Activated CD8-positive, alpha-beta memory T cell treated with anti-CD3 and anti-CD28 coated beads, Interleukin-2, amount 10 ng/mL, durations not matched to agents 7 days and 5 days (primary cell): ENCODE results near the gene SRMS. TPM values are rescaled to one million over a fixed set of nuclear protein-coding genes. Genes with fewer than 3 reads are reported as not detected.

Experiments
- ATAC-seq: fragments of 150-1000 bp; cut with Tn5 transposase; one replicate; pipeline ENCODE4 v1.10.0; 2021; ENCODE audit warnings: moderate library complexity
- CTCF ChIA-PET: fragments of 350-600 bp; sonication (Branson Sonifier 250); formaldehyde crosslinking; loops from one replicate; lab custom pipeline; 2021; ENCODE audit warnings: antibody characterized with exemption; lab: Charles Lee
- DNase-seq: peaks from one replicate; pipeline ENCODE4 v3.0.0-alpha.2; 2020
- H3K27ac Mint-ChIP-seq: one replicate; pipeline ENCODE4 v1.8.0; 2021; ENCODE audit warnings: mild to moderate bottlenecking, mixed read lengths
- H3K27me3 Mint-ChIP-seq: one replicate; pipeline ENCODE4 v1.8.0; 2021; ENCODE audit warnings: mixed read lengths
- H3K36me3 Mint-ChIP-seq: one replicate; pipeline ENCODE4 v1.8.0; 2021; ENCODE audit warnings: mild to moderate bottlenecking, mixed read lengths
- H3K4me1 Mint-ChIP-seq: one replicate; pipeline ENCODE4 v1.8.0; 2021; ENCODE audit warnings: mixed read lengths
- H3K4me3 Mint-ChIP-seq: one replicate; pipeline ENCODE4 v1.8.0; 2021; ENCODE audit warnings: mild to moderate bottlenecking, moderate library complexity, mixed read lengths
- H3K9me3 Mint-ChIP-seq: one replicate; pipeline ENCODE4 v1.8.0; 2022; ENCODE audit warnings: low read depth, mixed read lengths
- total RNA-seq, 2 experiments: library from RNA; stranded (reverse); gene quantifications; one replicate each; pipeline ENCODE4 v1.2.3, GENCODE V29; 2021

SRMS gene
- total RNA-seq, 2 experiments from 2014 or later, result not detected

DNA sequence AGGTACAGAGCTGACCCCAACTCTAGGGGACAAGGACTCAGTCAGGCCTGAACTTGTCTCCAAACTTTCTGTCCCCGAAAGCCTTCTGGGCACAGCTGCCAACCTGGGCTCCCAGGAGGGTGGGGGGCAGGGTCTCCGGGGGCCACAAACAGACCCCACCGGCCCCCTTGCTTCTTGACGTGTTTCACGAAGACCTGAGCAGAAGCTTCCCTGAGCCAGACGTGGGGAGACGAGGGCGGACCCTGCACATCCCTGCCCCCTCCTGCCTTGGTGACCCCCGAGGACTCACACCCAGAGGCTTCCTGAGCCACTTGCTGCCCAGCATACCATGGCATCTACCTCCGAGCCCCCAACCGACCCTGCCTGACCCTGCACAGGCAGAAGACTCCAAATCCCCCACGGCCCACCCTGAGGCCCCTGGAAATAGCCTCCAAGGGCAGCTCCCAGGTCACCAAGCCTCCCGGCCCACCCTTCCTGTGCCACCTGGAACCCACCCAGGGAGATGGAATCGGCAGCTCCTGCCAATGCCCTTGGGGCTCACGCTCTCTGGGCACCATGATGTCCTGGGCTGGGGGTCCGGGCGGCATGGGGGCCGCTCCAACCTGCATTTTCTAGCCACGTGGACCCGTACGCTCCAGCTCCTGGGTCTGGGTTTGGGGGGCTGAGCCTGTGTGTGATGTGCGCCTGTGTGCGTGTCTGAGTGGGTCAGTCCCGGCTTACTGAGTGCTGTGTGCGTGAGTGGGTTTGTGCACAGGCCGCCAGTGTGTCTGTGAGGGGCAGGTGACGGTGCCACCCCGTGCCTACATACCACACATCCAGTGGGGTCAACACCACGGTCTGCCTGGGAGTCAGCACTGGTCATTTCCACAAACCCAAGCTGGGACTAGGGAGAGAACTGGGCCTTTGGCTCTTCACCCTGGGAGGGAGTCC lies 7.8 kb downstream of the SRMS start:
- H3K4me3 Mint-ChIP-seq, result no peak overlapping the region
- DNase-seq, result no peak
- peaks cover under 1% of the 10 kb centered on the region for H3K27me3 Mint-ChIP-seq
- H3K36me3 Mint-ChIP-seq, result no peaks in the 10 kb centered on the region
- H3K4me1 Mint-ChIP-seq, result peaks cover 16% of the 10 kb centered on the region
- no peaks in the 10 kb centered on the region for H3K9me3 Mint-ChIP-seq
- ATAC-seq, result no peak
- no peak overlapping the region for H3K27ac Mint-ChIP-seq
- CTCF ChIA-PET, result interaction anchor here (1.2 to 4.1 kb wide), 7 partner anchors 12 to 434 kb away, joined by 3 to 34 read pairs (median 10); partner anchors contain the start of genes PPDPF, RTEL1 and TPD52L2

DNA sequence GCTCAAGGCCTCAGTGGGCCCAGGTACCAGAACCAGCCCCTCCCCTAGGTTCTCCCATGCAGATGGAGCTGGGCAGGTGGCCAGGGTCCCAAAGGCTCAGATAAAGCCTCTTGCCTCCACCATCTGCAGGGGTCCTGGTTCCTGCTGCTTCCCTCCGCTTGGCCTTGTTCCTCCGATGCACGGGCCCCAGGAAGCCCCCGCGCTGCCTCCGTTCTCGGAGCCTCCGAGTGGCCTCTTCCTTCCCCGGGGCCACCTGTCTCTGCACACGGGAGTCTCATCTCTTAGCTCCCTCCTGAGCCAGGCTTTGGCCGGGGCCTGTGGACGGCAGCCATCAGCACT lies 8.5 kb downstream of the SRMS start:
- DNase-seq, result no peak

DNA sequence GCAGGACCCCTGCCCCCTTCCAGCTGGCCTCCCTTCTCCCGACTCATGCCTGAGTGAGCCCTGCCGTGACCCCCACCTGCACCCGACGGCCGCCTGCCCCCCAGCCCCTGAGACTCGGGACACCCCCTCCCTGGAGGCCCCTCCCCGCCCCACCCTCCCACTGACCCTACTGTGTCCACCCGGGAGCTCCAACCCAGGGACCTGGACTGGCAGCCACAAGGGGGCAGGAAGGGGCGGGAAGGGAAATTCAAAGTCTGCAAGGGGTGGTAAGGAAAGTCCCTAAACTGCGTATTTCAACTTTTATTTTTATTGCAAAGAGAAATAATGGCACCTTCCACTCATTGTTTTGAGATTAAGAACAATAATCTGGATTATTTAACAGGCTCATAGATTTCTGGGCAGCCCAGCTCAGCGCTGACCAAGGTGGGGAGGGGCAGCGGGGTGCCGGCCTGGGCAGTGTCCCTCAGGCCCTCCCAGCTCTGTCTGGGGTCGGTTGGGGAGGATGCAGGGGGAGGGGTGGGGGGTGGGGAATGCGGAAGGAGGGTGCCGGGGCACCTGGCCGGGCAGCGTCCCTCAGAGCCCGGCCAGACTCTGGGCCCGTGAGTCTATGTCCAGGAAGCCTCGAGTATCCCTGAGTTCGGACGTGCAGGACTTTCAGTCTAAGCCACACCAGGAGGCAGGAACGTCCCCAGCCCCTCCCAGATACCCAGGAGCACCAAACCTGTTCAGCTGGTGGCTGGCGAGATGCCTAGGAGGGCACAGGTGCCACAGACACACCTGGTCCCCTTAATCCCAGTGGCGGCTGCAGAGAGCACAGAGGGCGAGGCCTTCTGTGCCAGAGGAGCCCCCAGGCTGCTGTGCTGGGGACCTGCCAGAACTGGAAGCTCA lies 9.1 kb downstream of the SRMS start:
- Mint-ChIP-seq H3K36me3 (no peaks in the 10 kb centered on the region), H3K4me3 (peak overlapping the region; percentile 51), H3K4me1 (peaks cover 16% of the 10 kb centered on the region), H3K27ac (peak overlapping the region; percentile 83), H3K27me3 (no peaks in the 10 kb centered on the region), H3K9me3 (no peaks in the 10 kb centered on the region)
- DNase-seq, result no peak
- CTCF ChIA-PET, result interaction anchor here (0.5 to 4.1 kb wide), 42 partner anchors 8 to 531 kb away, joined by 3 to 34 read pairs (median 5); partner anchors contain the start of genes ARFRP1, GMEB2, HELZ2 and PPDPF
- ATAC-seq, result no peak

More for the DNA sequence above, 8.5 kb downstream of the SRMS start:
- no peak for ATAC-seq
- Mint-ChIP-seq H3K27ac (no peak overlapping the region), H3K4me3 (no peak overlapping the region), H3K4me1 (peaks cover 16% of the 10 kb centered on the region), H3K9me3 (no peaks in the 10 kb centered on the region), H3K36me3 (no peaks in the 10 kb centered on the region), H3K27me3 (no peaks in the 10 kb centered on the region)
- CTCF ChIA-PET, result interaction anchor here (1.2 to 4.1 kb wide), 11 partner anchors 12 to 518 kb away, joined by 3 to 34 read pairs (median 10); partner anchors contain the start of genes PPDPF, RTEL1 and TPD52L2

- Mint-ChIP-seq H3K9me3 (no peaks in the 10 kb centered on the region), H3K36me3 (no peaks in the 10 kb centered on the region), H3K27me3 (no peaks in the 10 kb centered on the region), H3K4me1 (peaks cover 16% of the 10 kb centered on the region), H3K4me3 (peak overlapping the region; percentile 51), H3K27ac (peak overlapping the region; percentile 83)
- ATAC-seq, result peak; percentile 94
- CTCF ChIA-PET, result interaction anchor here (0.6 to 4.1 kb wide), 47 partner anchors 8 to 541 kb away, joined by 3 to 34 read pairs (median 4); partner anchors contain the start of genes ARFRP1, GMEB2, HELZ2 and LIME1
- peak; percentile 98 for DNase-seq
Observed at GRCh38 chr20:63537525-63538203, 9.9 kb downstream of the SRMS start.

GRCh38 chr20:63536997-63537524 lies 10.5 kb downstream of the SRMS start, which contains the start of gene PTK6:
PTK6 (minus strand) TSS chr20:63537376; CDS start chr20:63537314, 62 bp downstream.
- peak; percentile 8 for ATAC-seq

GRCh38 chr20:63536241-63536977 lies 11.1 kb downstream of the SRMS start:
- Mint-ChIP-seq H3K36me3 (no peaks in the 10 kb centered on the region), H3K4me1 (peaks cover 16% of the 10 kb centered on the region), H3K27ac (no peak overlapping the region), H3K27me3 (no peaks in the 10 kb centered on the region), H3K9me3 (no peaks in the 10 kb centered on the region), H3K4me3 (no peak overlapping the region)
- DNase-seq, result no peak
- ATAC-seq, result no peak
- CTCF ChIA-PET, result interaction anchor here (1.3 to 4.1 kb wide), 5 partner anchors 15 to 447 kb away, joined by 3 to 27 read pairs (median 18); partner anchors contain the start of genes HELZ2, PPDPF and TPD52L2

More at GRCh38 chr20:63536997-63537524, 10.5 kb downstream of the SRMS start, which contains the start of gene PTK6:
- Mint-ChIP-seq H3K4me3 (peak within 1 kb of the TSS; percentile 51), H3K27me3 (no peaks in the 10 kb centered on the region), H3K4me1 (peaks cover 16% of the 10 kb centered on the region), H3K27ac (peak within 1 kb of the TSS; percentile 83), H3K9me3 (no peaks in the 10 kb centered on the region), H3K36me3 (no peaks in the 10 kb centered on the region)
- peak; percentile 63 for DNase-seq
- CTCF ChIA-PET, result interaction anchor here (0.6 to 4.1 kb wide), 43 partner anchors 8 to 542 kb away, joined by 3 to 34 read pairs (median 5); partner anchors contain the start of genes ARFRP1, GMEB2, HELZ2 and LIME1

DNA sequence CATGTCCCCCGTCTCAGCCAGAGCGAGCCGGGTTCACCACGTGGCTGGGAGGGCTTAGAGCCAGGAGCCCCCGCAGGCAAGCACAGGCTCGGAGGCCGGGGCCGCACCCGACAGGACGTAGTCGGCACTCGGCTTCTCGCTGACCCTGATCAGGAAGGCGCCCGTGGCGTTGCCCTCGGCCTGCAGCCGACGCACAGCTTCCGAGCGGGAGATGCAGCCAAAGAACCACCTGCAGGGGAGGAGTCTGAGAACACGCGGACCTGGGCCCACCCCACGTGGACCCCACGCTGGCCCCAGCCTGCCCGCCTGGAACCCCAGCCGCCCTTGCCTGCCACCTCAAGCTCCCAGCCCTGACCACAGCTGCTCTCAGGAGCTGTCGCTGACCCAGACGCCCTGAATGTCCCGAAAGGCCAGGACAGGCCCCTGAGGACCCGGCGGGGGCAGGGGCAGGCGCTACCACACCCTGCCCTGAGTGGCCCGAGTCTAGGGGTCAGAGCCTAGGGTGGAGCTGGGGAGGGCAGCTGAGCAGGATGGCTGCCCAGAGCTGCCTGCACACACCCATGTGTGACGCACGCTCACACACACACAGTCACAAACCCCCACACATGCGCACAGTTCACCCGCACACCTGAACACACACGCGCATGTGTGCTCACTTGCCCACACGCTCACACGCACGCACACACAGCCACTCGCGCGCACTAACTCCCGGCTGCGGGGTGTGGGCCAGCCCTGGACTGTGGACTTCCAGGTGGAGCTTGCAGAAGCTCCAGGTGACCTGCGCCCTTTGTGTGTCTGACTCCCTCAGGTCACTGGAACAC lies 12.5 kb downstream of the SRMS start:
- peaks cover 16% of the 10 kb centered on the region for H3K4me1 Mint-ChIP-seq
- H3K27ac Mint-ChIP-seq, result peak overlapping the region; percentile 63
- H3K4me3 Mint-ChIP-seq, result no peak overlapping the region
- H3K9me3 Mint-ChIP-seq, result no peaks in the 10 kb centered on the region
- DNase-seq, result no peak
- no peak for ATAC-seq
- no peaks in the 10 kb centered on the region for H3K36me3 Mint-ChIP-seq
- CTCF ChIA-PET, result interaction anchor here (1.4 to 1.7 kb wide), 3 partner anchors 14 to 361 kb away, joined by 3 to 5 read pairs (median 4); partner anchors contain the start of gene PPDPF
- no peaks in the 10 kb centered on the region for H3K27me3 Mint-ChIP-seq

- CTCF ChIA-PET, result interaction anchor here (1.4 to 1.7 kb wide), 3 partner anchors 13 to 361 kb away, joined by 3 to 5 read pairs (median 4); partner anchors contain the start of gene PPDPF
- Mint-ChIP-seq H3K9me3 (no peaks in the 10 kb centered on the region), H3K4me1 (peaks cover 16% of the 10 kb centered on the region), H3K36me3 (no peaks in the 10 kb centered on the region), H3K27ac (no peak overlapping the region), H3K27me3 (no peaks in the 10 kb centered on the region), H3K4me3 (no peak overlapping the region)
- ATAC-seq (no peak), DNase-seq (no peak)
Observed at GRCh38 chr20:63534427-63534830, 13.1 kb downstream of the SRMS start.

DNA sequence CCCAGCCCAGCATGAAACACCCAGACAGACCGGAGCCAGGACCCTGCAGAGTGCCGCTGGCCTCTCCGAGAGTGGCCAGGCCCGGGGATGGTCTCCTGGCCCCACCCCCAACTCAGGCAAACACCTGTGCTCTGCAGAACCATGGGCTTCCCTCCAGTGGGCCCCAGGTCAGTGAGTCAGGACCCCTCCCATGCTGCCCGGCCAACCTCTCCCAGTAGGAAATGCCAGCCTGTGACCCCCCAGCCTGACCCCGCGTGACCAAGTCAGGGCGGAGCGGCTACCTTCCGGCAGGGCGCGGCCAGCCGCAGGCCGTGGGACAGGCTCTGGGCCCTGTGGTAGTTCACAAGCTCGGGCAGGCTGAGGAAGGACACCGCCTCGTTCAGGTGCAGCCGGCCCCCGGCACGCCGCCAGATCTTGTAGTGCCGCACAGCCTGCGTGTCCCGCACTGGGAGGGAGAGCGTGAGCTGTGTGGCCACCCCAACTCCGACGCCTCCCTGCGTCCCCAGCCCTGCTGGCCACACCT lies 13.6 kb downstream of the SRMS start:
- ATAC-seq (no peak), DNase-seq (no peak)
- H3K4me3 Mint-ChIP-seq, result no peak overlapping the region
- peaks cover under 1% of the 10 kb centered on the region for H3K27me3 Mint-ChIP-seq
- no peaks in the 10 kb centered on the region for H3K36me3 Mint-ChIP-seq
- CTCF ChIA-PET, result interaction anchor here (1.4 to 1.7 kb wide), 3 partner anchors 13 to 362 kb away, joined by 3 to 5 read pairs (median 4); partner anchors contain the start of gene PPDPF
- peaks cover 19% of the 10 kb centered on the region for H3K4me1 Mint-ChIP-seq
- no peak overlapping the region for H3K27ac Mint-ChIP-seq
- H3K9me3 Mint-ChIP-seq, result no peaks in the 10 kb centered on the region

DNA sequence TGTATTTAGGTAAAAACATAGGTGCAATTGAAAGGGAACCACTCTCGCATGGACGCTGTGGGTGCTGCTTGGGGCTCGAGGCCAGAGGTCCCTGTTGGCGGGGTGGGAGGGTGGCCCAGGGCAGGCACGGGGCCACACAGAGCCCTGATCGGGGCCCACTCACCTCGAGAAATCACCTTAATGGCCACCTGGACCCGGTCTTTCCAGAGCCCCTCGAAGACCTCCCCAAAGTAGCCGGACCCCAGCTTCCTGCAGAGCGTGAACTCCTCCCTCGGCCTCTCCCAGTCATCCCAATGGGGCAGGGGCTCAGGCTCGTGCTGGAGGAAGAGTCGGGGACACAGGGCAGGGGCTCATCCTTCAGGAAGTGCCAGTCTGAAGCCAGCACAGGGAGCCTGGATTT lies 14.2 kb downstream of the SRMS start:
- no peaks in the 10 kb centered on the region for H3K9me3 Mint-ChIP-seq
- CTCF ChIA-PET, result interaction anchor here (1.7 kb wide), 1 partner anchor 12 kb away, joined by 5 read pairs; the partner anchor contains the start of gene PPDPF

More for the DNA sequence above, 14.2 kb downstream of the SRMS start:
- no peak overlapping the region for H3K4me3 Mint-ChIP-seq
- H3K27ac Mint-ChIP-seq, result no peak overlapping the region
- H3K27me3 Mint-ChIP-seq, result peaks cover 5% of the 10 kb centered on the region
- ATAC-seq (no peak), DNase-seq (no peak)
- H3K36me3 Mint-ChIP-seq, result no peaks in the 10 kb centered on the region
- peaks cover 19% of the 10 kb centered on the region for H3K4me1 Mint-ChIP-seq
